Endometrium (tissue), 2 donors: Measurements from ENCODE around the gene SLC6A9.

ENCODE experiments used
- FAIRE-seq: peaks from 2 replicates; lab custom pipeline; 2012; peaks lifted over from hg19 to GRCh38; lab: Jason Lieb, UNC
- donor health status: control.
- donor health status: control.

SLC6A9 gene

GRCh38 chr1:44048532-44049215 lies 17.4 kb upstream of the SLC6A9 start:
- no peak for FAIRE-seq

GRCh38 chr1:44047131-44047530 lies 15.9 kb upstream of the SLC6A9 start:
- FAIRE-seq, result no peak

- no peak for FAIRE-seq
These were observed 13.8 kb upstream of the SLC6A9 start for GRCh38 chr1:44045064-44045463.

- FAIRE-seq, result no peak
These were observed 13.0 kb upstream of the SLC6A9 start for GRCh38 chr1:44044071-44044801.

GRCh38 chr1:44043176-44044070 lies 12.2 kb upstream of the SLC6A9 start:
- no peak for FAIRE-seq

GRCh38 chr1:44040846-44041245 lies 9.6 kb upstream of the SLC6A9 start:
- FAIRE-seq, result no peak

- no peak for FAIRE-seq
These were observed 9.2 kb upstream of the SLC6A9 start for GRCh38 chr1:44040418-44040817.

- no peak for FAIRE-seq
These were observed 7.8 kb upstream of the SLC6A9 start for GRCh38 chr1:44038876-44039657.

- no peak for FAIRE-seq
These were observed 5.9 kb upstream of the SLC6A9 start for GRCh38 chr1:44037154-44037553.

GRCh38 chr1:44036409-44037139 lies 5.3 kb upstream of the SLC6A9 start:
- FAIRE-seq, result no peak

GRCh38 chr1:44035726-44036408 lies 4.6 kb upstream of the SLC6A9 start:
- FAIRE-seq, result no peak

GRCh38 chr1:44034976-44035716 lies 3.9 kb upstream of the SLC6A9 start:
- FAIRE-seq, result no peak

- no peak for FAIRE-seq
These were observed 3.2 kb upstream of the SLC6A9 start for GRCh38 chr1:44034423-44034822.

- FAIRE-seq, result no peak
These were observed 2.5 kb upstream of the SLC6A9 start for GRCh38 chr1:44033756-44034155.

GRCh38 chr1:44033041-44033575 lies 1.8 kb upstream of the SLC6A9 start:
- no peak for FAIRE-seq

GRCh38 chr1:44032170-44032790 lies 1.0 kb upstream of the SLC6A9 start:
- no peak for FAIRE-seq

GRCh38 chr1:44030605-44031251 lies 534 bp downstream of the SLC6A9 start:
- FAIRE-seq, result no peak

- FAIRE-seq, result no peak
These were observed 1.2 kb downstream of the SLC6A9 start for GRCh38 chr1:44029911-44030604.
